IMR-90 (cell line): ENCODE data around the gene SPIN3. TPM values are rescaled to one million over a fixed set of nuclear protein-coding genes. Genes with fewer than 3 reads are reported as not detected.

Experiments used
- ATAC-seq: fragments of 200-7000 bp; cut with Tn5 transposase; 2 replicates; pipeline ENCODE4 v1.9.1; 2020; ENCODE audit warnings: low read depth, mild to moderate bottlenecking, moderate library complexity
- BruUV-seq: library from RNA; stranded (reverse); fragments of 400-500 nt; replicated peaks from 2 replicates; lab custom pipeline; 2021; lab: Mats Ljungman, UMichigan
- CTCF ChIA-PET: fragments of 300-600 bp; formaldehyde crosslinking; extraction: SDS; loops from one replicate; lab custom pipeline; 2021; ENCODE audit warnings: antibody characterized with exemption; lab: Yijun Ruan, JAX
- POLR2A ChIA-PET: fragments of 300-600 bp; sonication (Branson Sonifier 250); formaldehyde crosslinking; loops from one replicate; lab custom pipeline; 2022; ENCODE audit warnings: antibody characterized with exemption; ENCODE audit not compliant: unreplicated experiment; lab: Charles Lee
- DNase-seq: peaks from one replicate; pipeline ENCODE4 v3.0.0; 2013
- H2AFZ ChIP-seq: replicated peaks from 2 replicates; pipeline ENCODE3; 2013; ENCODE audit warnings: low read length, mild to moderate bottlenecking; ENCODE audit not compliant: poor library complexity
- H2AK5ac ChIP-seq: 2 replicates; pipeline ENCODE4 v1.6.1; 2013; ENCODE audit warnings: low read depth, low read length, inconsistent platforms
- H2AK9ac ChIP-seq: replicated peaks from 2 replicates; pipeline ENCODE3; 2013; ENCODE audit warnings: mild to moderate bottlenecking, low read depth, low read length, moderate library complexity; ENCODE audit not compliant: poor library complexity
- H2BK120ac ChIP-seq: 2 replicates; pipeline ENCODE4 v1.6.1; 2013; ENCODE audit warnings: low read depth, low read length, inconsistent platforms
- H2BK15ac ChIP-seq: 3 replicates; pipeline ENCODE4 v1.6.1; 2013; ENCODE audit warnings: low read depth, low read length, inconsistent platforms
- H2BK20ac ChIP-seq: 2 replicates; pipeline ENCODE4 v1.6.1; 2013; ENCODE audit warnings: low read depth, mild to moderate bottlenecking, inconsistent platforms, low read length, moderate library complexity
- H2BK5ac ChIP-seq: 2 replicates; pipeline ENCODE4 v1.6.1; 2013; ENCODE audit warnings: mild to moderate bottlenecking, low read depth, low read length, inconsistent platforms; ENCODE audit not compliant: poor library complexity, severe bottlenecking
- H3K14ac ChIP-seq: replicated peaks from 2 replicates; pipeline ENCODE4 v1.6.1; 2013; ENCODE audit warnings: low read depth, low read length, inconsistent platforms
- H3K18ac ChIP-seq: 2 replicates; pipeline ENCODE4 v1.6.1; 2013; ENCODE audit warnings: low read depth, low read length, control low read depth
- H3K23ac ChIP-seq: 2 replicates; pipeline ENCODE4 v1.6.1; 2013; ENCODE audit warnings: low read depth, low read length, inconsistent platforms
- H3K27ac ChIP-seq: 2 replicates; pipeline ENCODE4 v1.5.1; 2013; ENCODE audit warnings: mild to moderate bottlenecking, control low read depth, low read length; ENCODE audit not compliant: insufficient read depth
- H3K27me3 ChIP-seq: 2 replicates; pipeline ENCODE4 v1.6.1; 2013; ENCODE audit warnings: low read length; ENCODE audit not compliant: control insufficient read depth, insufficient read depth
- H3K36me3 ChIP-seq: 2 replicates; pipeline ENCODE4 v1.6.1; 2013; ENCODE audit warnings: low read length, mixed read lengths; ENCODE audit not compliant: control insufficient read depth, insufficient read depth
- H3K4ac ChIP-seq: 2 replicates; pipeline ENCODE4 v1.6.1; 2013; ENCODE audit warnings: low read depth, low read length, inconsistent platforms
- H3K4me1 ChIP-seq: 2 replicates; pipeline ENCODE4 v1.6.1; 2013; ENCODE audit warnings: low read length, mixed read lengths; ENCODE audit not compliant: control insufficient read depth, insufficient read depth
- H3K4me2 ChIP-seq: 2 replicates; pipeline ENCODE4 v1.6.1; 2013; ENCODE audit warnings: low read depth, mild to moderate bottlenecking, control low read depth, low read length, moderate library complexity
- H3K4me3 ChIP-seq: 2 replicates; pipeline ENCODE4 v1.5.1; 2013; ENCODE audit warnings: low read depth, mild to moderate bottlenecking, control low read depth, low read length, moderate library complexity; ENCODE audit not compliant: insufficient read depth
- H3K56ac ChIP-seq: 2 replicates; pipeline ENCODE4 v1.6.1; 2013; ENCODE audit warnings: low read length, inconsistent platforms; ENCODE audit not compliant: insufficient read depth; ENCODE audit errors: extremely low read depth
- H3K79me1 ChIP-seq, 2 experiments: 2 replicates each; pipeline ENCODE4 v1.6.1; 2013; ENCODE audit warnings: low read length in 2 of 2, inconsistent platforms in 1 of 2, low read depth in 1 of 2
- H3K9ac ChIP-seq: 2 replicates; pipeline ENCODE4 v1.6.1; 2013; ENCODE audit warnings: low read depth, low read length, control low read depth
- H3K9me1 ChIP-seq: 2 replicates; pipeline ENCODE4 v1.6.1; 2013; ENCODE audit warnings: low read length, inconsistent platforms; ENCODE audit not compliant: insufficient read depth
- H3K9me3 ChIP-seq: 2 replicates; pipeline ENCODE4 v1.6.1; 2013; ENCODE audit warnings: low read length; ENCODE audit not compliant: control insufficient read depth, insufficient read depth
- H4K20me1 ChIP-seq: 2 replicates; pipeline ENCODE4 v1.6.1; 2013; ENCODE audit warnings: low read length, inconsistent platforms; ENCODE audit not compliant: insufficient read depth
- H4K5ac ChIP-seq: 2 replicates; pipeline ENCODE4 v1.6.1; 2013; ENCODE audit warnings: mild to moderate bottlenecking, low read depth, low read length, control low read depth
- H4K8ac ChIP-seq, 2 experiments: 2 replicates each; pipeline ENCODE4 v1.6.1; 2013; ENCODE audit warnings: low read depth in 2 of 2, low read length in 2 of 2, control low read depth in 1 of 2, inconsistent platforms in 1 of 2
- H4K91ac ChIP-seq: 2 replicates; pipeline ENCODE4 v1.6.1; 2013; ENCODE audit warnings: low read depth, low read length, inconsistent platforms; ENCODE audit not compliant: insufficient read depth
- CEBPB ChIP-seq: IDR thresholded peaks from 2 replicates; pipeline ENCODE4 v1.6.1; 2012; ENCODE audit warnings: low read depth, low read length, improper control_type of control experiment
- CHD1 ChIP-seq: IDR thresholded peaks from 2 replicates; pipeline ENCODE4 v1.6.1; 2012; ENCODE audit warnings: low read depth, low read length, improper control_type of control experiment
- CTCF ChIP-seq: conservative IDR thresholded peaks from 2 replicates; pipeline ENCODE4 v1.5.1; 2012; ENCODE audit warnings: mild to moderate bottlenecking, low read depth, low read length, improper control_type of control experiment
- FOS ChIP-seq: fragments of 150-350 bp; IDR thresholded peaks from 2 replicates; pipeline ENCODE4 v1.6.1; 2016; ENCODE audit warnings: low read depth, low read length
- MAFK ChIP-seq: IDR thresholded peaks from 2 replicates; pipeline ENCODE4 v1.6.1; 2012; ENCODE audit warnings: low read depth, low read length, improper control_type of control experiment
- MAZ ChIP-seq: IDR thresholded peaks from 2 replicates; pipeline ENCODE4 v1.6.1; 2012; ENCODE audit warnings: low read depth, mild to moderate bottlenecking, low read length, improper control_type of control experiment, moderate library complexity, borderline replicate concordance
- MXI1 ChIP-seq: IDR thresholded peaks from 2 replicates; pipeline ENCODE4 v1.6.1; 2012; ENCODE audit warnings: low read depth, mild to moderate bottlenecking, low read length, moderate library complexity, borderline replicate concordance
- NFE2L2 ChIP-seq: fragments of 150-350 bp; IDR thresholded peaks from 2 replicates; pipeline ENCODE4 v1.6.1; 2016; ENCODE audit warnings: low read depth, mild to moderate bottlenecking, low read length
- POLR2A ChIP-seq: IDR thresholded peaks from 2 replicates; pipeline ENCODE4 v1.6.1; 2012; ENCODE audit warnings: mild to moderate bottlenecking, low read depth, low read length
- RAD21 ChIP-seq: IDR thresholded peaks from 2 replicates; pipeline ENCODE4 v1.6.1; 2012; ENCODE audit warnings: low read length, improper control_type of control experiment
- RCOR1 ChIP-seq: IDR thresholded peaks from 2 replicates; pipeline ENCODE4 v1.6.1; 2012; ENCODE audit warnings: mild to moderate bottlenecking, low read length, improper control_type of control experiment; ENCODE audit not compliant: insufficient replicate concordance
- RFX5 ChIP-seq: IDR thresholded peaks from 2 replicates; pipeline ENCODE4 v1.8.0; 2012; ENCODE audit warnings: low read depth, mild to moderate bottlenecking, low read length, moderate library complexity
- SMC3 ChIP-seq: fragments of 150-350 bp; IDR thresholded peaks from 2 replicates; pipeline ENCODE4 v1.6.1; 2016; ENCODE audit warnings: low read depth, mild to moderate bottlenecking, antibody characterized with exemption, low read length, moderate library complexity
- USF2 ChIP-seq: fragments of 150-350 bp; IDR thresholded peaks from 2 replicates; pipeline ENCODE4 v1.6.1; 2017; ENCODE audit warnings: mild to moderate bottlenecking, antibody characterized with exemption, low read length, low read depth
- WGBS, 2 experiments: methylation state at CpG; one replicate each; pipeline versions ENCODE4 v1.1.5 to v1.1.7; 2013; ENCODE audit warnings: missing lambda C conversion rate in 2 of 2; ENCODE audit not compliant: insufficient read length in 1 of 2; ENCODE audit errors: extremely low coverage in 2 of 2; 5-methylcytosine and 5-hydroxymethylcytosine counted together
- dilution Hi-C: fragments of 300-500 bp; cut with HindIII; formaldehyde crosslinking; loops from one replicate; pipeline ENCODE4 v1.14.3; 2018; ENCODE audit warnings: low sequenced_read_pairs; ENCODE audit not compliant: unreplicated experiment
- in situ Hi-C: fragments of 300-500 bp; cut with MboI; formaldehyde crosslinking; loops from 3 replicates; pipeline ENCODE4 v1.14.3; 2019; ENCODE audit warnings: low sequenced_read_pairs, inconsistent platforms, mixed read lengths
- intact Hi-C: fragments of 100-400 bp; cut with micrococcal nuclease; formaldehyde crosslinking; loops from 2 replicates; pipeline ENCODE4 v1.10.0; 2022
- polyA plus RNA-seq, 3 experiments: library from polyadenylated mRNA; depleted of rRNA; stranded (reverse); fragments of >200 nt; gene quantifications; 2 replicates each; pipeline ENCODE4 v1.2.3, GENCODE V29; 2012; ENCODE audit warnings: low replicate concordance in 1 of 3
- total RNA-seq: library from RNA; depleted of rRNA; stranded (reverse); fragments of >200 nt; gene quantifications from 2 replicates; pipeline ENCODE4 v1.2.3, GENCODE V29; 2012

The SPIN3 gene
- total and polyA plus RNA-seq, 2 of the 4 experiments (the other 2 are of a cell fraction) = 4.3 to 5.3 TPM

GRCh38 chrX:56963377-56963776 lies 32.0 kb downstream of the SPIN3 start:
- no peak overlapping the region for H3K56ac ChIP-seq
- no peak overlapping the region for H4K8ac ChIP-seq
- no peak overlapping the region for H2AFZ ChIP-seq
- no peak overlapping the region for H2AK9ac ChIP-seq
- H2BK15ac ChIP-seq = no peak overlapping the region
- no peak overlapping the region for H3K9ac ChIP-seq
- no peak overlapping the region for H3K14ac ChIP-seq
- no peak overlapping the region for H2BK5ac ChIP-seq
- no peak overlapping the region for H3K4me3 ChIP-seq
- no peak overlapping the region for H3K23ac ChIP-seq
- no peak overlapping the region for H2BK20ac ChIP-seq
- H3K18ac ChIP-seq = no peak overlapping the region
- intact Hi-C loops = loop anchor here (5.0 kb wide), 1 partner anchor 151 kb away; no protein-coding TSS in a partner anchor
- ATAC-seq (no peak), DNase-seq (no peak)
- no peaks in the 10 kb centered on the region for H3K4me1 ChIP-seq
- H3K9me3 ChIP-seq = no peaks in the 10 kb centered on the region
- CTCF ChIA-PET = no interaction called here
- TF ChIP-seq MAFK = no peak
- no peak for TF ChIP-seq CEBPB
- TF ChIP-seq CTCF = no peak
- no peak for TF ChIP-seq POLR2A
- no peak for TF ChIP-seq RFX5
- no peak for TF ChIP-seq MAZ
- no peak for TF ChIP-seq MXI1
- TF ChIP-seq FOS = no peak
- no peak for TF ChIP-seq CHD1
- TF ChIP-seq RCOR1 = no peak
- TF ChIP-seq SMC3 = no peak
- no peak for TF ChIP-seq RAD21
- TF ChIP-seq NFE2L2 = no peak
- TF ChIP-seq USF2 = no peak
- no peak overlapping the region for H2BK120ac ChIP-seq
- no CpG with 5 or more reads among the region's 1 CpG for WGBS, 2 experiments
- no peaks in the 10 kb centered on the region for H3K79me1 ChIP-seq
- H4K5ac ChIP-seq = no peak overlapping the region
- H2AK5ac ChIP-seq = no peak overlapping the region
- dilution Hi-C loops = no loop called here
- H3K27ac ChIP-seq = no peak overlapping the region
- no TSS peak for BruUV-seq
- no peak overlapping the region for H3K4ac ChIP-seq
- H4K20me1 ChIP-seq = no peaks in the 10 kb centered on the region
- POLR2A ChIA-PET = no interaction called here
- H4K91ac ChIP-seq = no peak overlapping the region
- no peak overlapping the region for H3K4me2 ChIP-seq
- in situ Hi-C loops = no loop called here
- no peaks in the 10 kb centered on the region for H3K27me3 ChIP-seq
- no peaks in the 10 kb centered on the region for H3K36me3 ChIP-seq
- H3K9me1 ChIP-seq = no peaks in the 10 kb centered on the region
